T-helper 1 cell treated with Interleukin-12 subunit alpha and Interleukin-12 subunit beta and Interleukin-4 antibody, amounts not matched to agents 30 μg/mL and 1 μg/mL, for 36 hours (primary cell): Measurements from ENCODE around the gene QSOX2.

Experiments used
- H3K27ac Mint-ChIP-seq: one replicate; pipeline ENCODE4 v1.8.0; 2021; ENCODE audit warnings: mild to moderate bottlenecking, mixed read lengths
- H3K27me3 Mint-ChIP-seq: one replicate; pipeline ENCODE4 v1.8.0; 2021; ENCODE audit warnings: low read depth, mixed read lengths
- H3K36me3 Mint-ChIP-seq: one replicate; pipeline ENCODE4 v1.8.0; 2021; ENCODE audit warnings: low read depth, mixed read lengths
- H3K4me1 Mint-ChIP-seq: one replicate; pipeline ENCODE4 v1.8.0; 2021; ENCODE audit warnings: low read depth, mixed read lengths
- H3K4me3 Mint-ChIP-seq: one replicate; pipeline ENCODE4 v1.8.0; 2021; ENCODE audit warnings: mild to moderate bottlenecking, moderate library complexity, mixed read lengths
- H3K9me3 Mint-ChIP-seq: one replicate; pipeline ENCODE4 v1.8.0; 2021; ENCODE audit warnings: mixed read lengths

The QSOX2 gene

DNA sequence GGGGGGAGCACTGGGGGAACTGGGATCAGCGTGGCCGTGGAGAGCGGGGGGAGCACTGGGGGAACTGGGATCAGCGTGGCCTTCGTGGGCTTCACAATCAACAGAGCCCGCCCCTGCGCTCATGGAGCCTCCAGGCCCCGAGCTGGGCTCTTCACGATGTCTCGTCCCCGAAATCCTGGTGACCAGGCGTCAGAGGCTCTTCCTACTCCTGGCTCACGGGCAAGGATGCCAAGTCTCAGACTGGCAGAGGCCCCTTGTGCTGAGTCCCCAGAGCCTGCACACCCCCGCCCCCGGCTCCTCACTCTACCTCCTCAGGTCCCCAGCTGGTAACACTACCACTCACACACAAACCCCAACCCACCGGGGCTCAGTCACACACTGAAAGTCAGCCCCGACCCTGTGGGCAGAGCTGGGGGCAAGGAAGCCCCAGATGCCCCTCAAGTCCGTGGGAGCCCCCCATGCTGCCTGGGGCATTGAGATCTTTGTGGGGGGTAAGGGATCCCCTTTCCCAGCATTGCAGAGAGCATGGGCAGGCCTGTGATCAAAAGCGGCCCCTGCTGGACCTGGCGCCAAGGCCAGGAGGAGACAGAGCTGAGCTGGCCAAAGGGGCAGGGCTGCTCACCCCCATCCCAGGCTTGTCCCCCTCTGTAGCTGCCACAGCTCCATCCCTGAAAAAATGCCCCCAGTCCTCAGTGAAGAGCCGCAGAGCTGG lies 67.4 kb downstream of the QSOX2 start:
- H3K4me3 Mint-ChIP-seq, result no peak overlapping the region
- H3K4me1 Mint-ChIP-seq, result no peaks in the 10 kb centered on the region
- H3K9me3 Mint-ChIP-seq, result peaks cover 1% of the 10 kb centered on the region
- no peaks in the 10 kb centered on the region for H3K27me3 Mint-ChIP-seq
- no peaks in the 10 kb centered on the region for H3K36me3 Mint-ChIP-seq
- no peak overlapping the region for H3K27ac Mint-ChIP-seq

GRCh38 chr9:136177224-136177623 lies 68.4 kb downstream of the QSOX2 start:
- H3K27me3 Mint-ChIP-seq, result no peaks in the 10 kb centered on the region
- H3K9me3 Mint-ChIP-seq, result peaks cover 3% of the 10 kb centered on the region
- no peak overlapping the region for H3K27ac Mint-ChIP-seq

GRCh38 chr9:136175616-136176197 lies 69.9 kb downstream of the QSOX2 start:
- Mint-ChIP-seq H3K9me3 (peaks cover 3% of the 10 kb centered on the region), H3K4me1 (no peaks in the 10 kb centered on the region), H3K27ac (no peak overlapping the region), H3K27me3 (no peaks in the 10 kb centered on the region), H3K36me3 (no peaks in the 10 kb centered on the region), H3K4me3 (no peak overlapping the region)

More at GRCh38 chr9:136177224-136177623, 68.4 kb downstream of the QSOX2 start:
- no peaks in the 10 kb centered on the region for H3K4me1 Mint-ChIP-seq
- no peaks in the 10 kb centered on the region for H3K36me3 Mint-ChIP-seq
- H3K4me3 Mint-ChIP-seq, result no peak overlapping the region

GRCh38 chr9:136174779-136175615 lies 70.6 kb downstream of the QSOX2 start:
- Mint-ChIP-seq H3K27ac (no peak overlapping the region), H3K36me3 (no peaks in the 10 kb centered on the region), H3K4me3 (no peak overlapping the region), H3K4me1 (no peaks in the 10 kb centered on the region), H3K27me3 (no peaks in the 10 kb centered on the region), H3K9me3 (peaks cover 3% of the 10 kb centered on the region)

DNA sequence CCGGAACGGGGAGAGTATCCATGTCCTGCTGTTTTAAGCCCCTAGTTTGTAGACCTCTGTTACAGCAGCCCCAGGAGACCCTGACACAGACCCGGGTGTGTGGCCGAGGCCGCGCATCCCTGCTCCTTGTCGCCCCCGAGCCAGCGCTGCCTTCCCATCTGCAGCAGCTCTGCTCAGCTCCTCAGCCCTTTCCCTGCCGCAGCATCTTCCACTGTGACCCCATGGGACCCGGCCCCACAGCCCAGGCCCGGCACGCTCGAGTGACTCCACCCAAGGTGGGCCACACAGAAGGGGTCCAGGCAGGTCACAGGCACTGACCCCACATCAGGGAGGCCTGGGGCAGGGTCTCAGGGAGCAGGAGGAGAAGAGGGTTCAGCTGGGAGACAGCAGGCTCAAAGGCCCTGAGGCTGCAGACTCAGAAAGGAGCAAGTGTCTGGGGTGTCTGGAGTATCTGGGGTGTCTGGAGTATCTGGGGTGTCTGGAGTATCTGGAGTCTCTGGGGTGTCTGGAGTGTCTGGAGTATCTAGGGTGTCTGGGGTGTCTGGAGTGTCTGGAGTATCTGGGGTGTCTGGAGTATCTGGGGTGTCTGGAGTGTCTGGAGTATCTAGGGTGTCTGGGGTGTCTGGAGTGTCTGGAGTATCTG lies 71.8 kb downstream of the QSOX2 start:
- Mint-ChIP-seq H3K27ac (no peak overlapping the region), H3K27me3 (no peaks in the 10 kb centered on the region), H3K9me3 (peaks cover 3% of the 10 kb centered on the region), H3K36me3 (no peaks in the 10 kb centered on the region), H3K4me3 (no peak overlapping the region), H3K4me1 (no peaks in the 10 kb centered on the region)

DNA sequence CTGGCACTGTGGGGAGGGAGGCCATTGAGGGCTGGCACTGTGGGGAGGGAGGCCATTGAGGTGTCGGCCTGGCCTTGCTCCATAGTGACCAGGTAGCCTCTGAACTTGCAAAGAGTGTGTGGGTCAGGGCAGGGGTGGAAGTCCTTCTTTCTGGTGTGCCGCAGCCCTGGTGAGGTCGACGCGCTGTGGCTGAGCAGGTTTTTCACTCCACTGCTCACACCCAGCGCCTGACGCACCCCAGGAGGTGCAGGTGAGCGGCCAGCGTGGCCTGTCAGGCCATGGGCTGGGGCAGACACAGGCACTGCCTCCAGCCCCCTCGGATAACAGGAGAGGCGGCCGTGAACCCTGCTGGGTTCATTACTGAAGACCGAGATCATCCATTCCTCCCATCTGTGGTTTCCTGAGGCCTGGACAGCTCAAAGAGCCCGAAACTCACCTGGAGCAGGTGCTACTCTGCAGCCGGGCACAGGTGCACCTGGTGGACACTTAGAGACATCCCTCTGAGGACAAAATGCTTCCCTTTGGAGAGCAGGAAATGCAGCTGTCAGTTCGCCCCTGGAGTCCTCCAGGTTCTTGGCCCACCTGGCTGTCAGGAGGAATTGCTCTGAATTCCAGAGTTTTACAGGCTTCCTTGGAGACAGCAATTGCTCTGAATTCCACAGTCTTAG lies 73.1 kb downstream of the QSOX2 start:
- no peak overlapping the region for H3K27ac Mint-ChIP-seq
- H3K9me3 Mint-ChIP-seq, result peaks cover 3% of the 10 kb centered on the region
- no peak overlapping the region for H3K4me3 Mint-ChIP-seq
- no peaks in the 10 kb centered on the region for H3K27me3 Mint-ChIP-seq
- no peaks in the 10 kb centered on the region for H3K4me1 Mint-ChIP-seq
- H3K36me3 Mint-ChIP-seq, result no peaks in the 10 kb centered on the region

GRCh38 chr9:136171801-136172411 lies 73.7 kb downstream of the QSOX2 start:
- Mint-ChIP-seq H3K27me3 (no peaks in the 10 kb centered on the region), H3K27ac (no peak overlapping the region), H3K36me3 (no peaks in the 10 kb centered on the region), H3K4me3 (no peak overlapping the region), H3K4me1 (no peaks in the 10 kb centered on the region), H3K9me3 (peaks cover 3% of the 10 kb centered on the region)

DNA sequence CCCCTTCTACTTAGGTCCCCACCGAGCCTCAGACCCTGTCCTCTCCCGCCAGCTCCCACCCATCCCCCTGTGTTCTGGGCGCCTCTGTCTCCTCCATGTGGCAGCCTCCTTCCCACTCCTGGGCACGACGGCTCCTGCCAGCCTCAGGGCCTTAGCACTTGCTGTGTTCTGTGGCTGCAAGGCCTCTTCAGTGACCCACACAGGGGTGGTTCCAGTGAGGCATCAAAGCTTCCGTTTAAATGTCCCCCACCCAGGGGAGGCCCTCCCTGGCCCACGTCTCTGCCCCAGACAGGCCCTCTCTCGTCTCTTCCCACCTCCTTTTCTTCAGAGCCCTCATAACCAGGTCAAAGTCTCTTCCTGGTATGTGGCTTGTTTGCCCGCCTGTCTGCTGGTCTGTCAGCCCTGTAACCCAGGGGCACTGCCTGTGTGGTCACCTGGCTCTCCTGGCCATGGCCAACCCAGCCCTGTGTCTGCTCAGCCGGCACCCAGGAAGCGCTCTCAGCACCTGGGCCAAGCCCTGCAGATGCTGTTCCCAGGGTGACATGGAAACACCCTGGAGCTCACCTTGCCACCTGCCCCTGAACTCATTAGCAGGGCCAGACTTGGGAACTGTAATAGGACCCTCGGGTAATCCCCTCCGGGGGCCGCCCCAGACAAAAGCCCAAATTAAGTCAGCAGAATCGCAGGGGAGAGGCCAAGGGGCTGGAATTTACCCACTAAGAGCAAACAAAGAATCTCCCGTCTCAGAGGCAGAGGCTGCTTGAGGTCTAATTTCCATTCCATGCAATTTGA lies 74.4 kb downstream of the QSOX2 start:
- no peak overlapping the region for H3K4me3 Mint-ChIP-seq

GRCh38 chr9:136170006-136170901 lies 75.4 kb downstream of the QSOX2 start:
- Mint-ChIP-seq H3K4me3 (no peak overlapping the region), H3K4me1 (no peaks in the 10 kb centered on the region), H3K27ac (no peak overlapping the region), H3K27me3 (no peaks in the 10 kb centered on the region), H3K9me3 (peaks cover 3% of the 10 kb centered on the region), H3K36me3 (no peaks in the 10 kb centered on the region)

More for the DNA sequence above, 74.4 kb downstream of the QSOX2 start:
- no peaks in the 10 kb centered on the region for H3K36me3 Mint-ChIP-seq
- H3K9me3 Mint-ChIP-seq, result peaks cover 3% of the 10 kb centered on the region
- no peaks in the 10 kb centered on the region for H3K4me1 Mint-ChIP-seq
- no peak overlapping the region for H3K27ac Mint-ChIP-seq
- no peaks in the 10 kb centered on the region for H3K27me3 Mint-ChIP-seq

DNA sequence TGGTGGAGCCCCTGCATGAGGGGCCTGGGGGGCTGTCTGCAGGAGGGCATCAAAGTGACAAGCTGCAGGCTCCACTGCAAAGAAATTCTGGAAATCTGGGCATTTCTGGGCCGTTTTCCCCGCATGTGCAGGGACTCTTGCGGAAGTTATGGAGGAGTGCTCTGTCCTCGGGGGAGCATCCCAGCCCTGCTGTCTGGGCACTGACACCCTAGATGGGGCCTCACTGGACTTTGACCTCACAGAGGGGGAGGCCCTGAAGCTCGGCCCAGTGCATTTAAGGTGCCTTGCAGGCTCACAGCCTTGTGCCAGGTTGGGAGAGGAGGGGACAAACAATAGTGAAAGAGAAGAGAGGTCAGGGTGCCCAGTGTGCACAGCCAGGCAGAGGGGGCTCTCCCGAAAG lies 76.1 kb downstream of the QSOX2 start:
- Mint-ChIP-seq H3K36me3 (no peaks in the 10 kb centered on the region), H3K4me1 (no peaks in the 10 kb centered on the region), H3K27ac (no peak overlapping the region), H3K4me3 (no peak overlapping the region), H3K9me3 (peaks cover 3% of the 10 kb centered on the region), H3K27me3 (no peaks in the 10 kb centered on the region)

GRCh38 chr9:136163248-136163850 lies 82.3 kb downstream of the QSOX2 start:
- H3K27me3 Mint-ChIP-seq, result no peaks in the 10 kb centered on the region
- H3K4me1 Mint-ChIP-seq, result no peaks in the 10 kb centered on the region
- H3K36me3 Mint-ChIP-seq, result no peaks in the 10 kb centered on the region
- no peak overlapping the region for H3K4me3 Mint-ChIP-seq
- H3K27ac Mint-ChIP-seq, result no peak overlapping the region
- H3K9me3 Mint-ChIP-seq, result no peaks in the 10 kb centered on the region

GRCh38 chr9:136160995-136161610 lies 84.5 kb downstream of the QSOX2 start:
- H3K27ac Mint-ChIP-seq, result no peak overlapping the region
- H3K4me1 Mint-ChIP-seq, result no peaks in the 10 kb centered on the region
- H3K36me3 Mint-ChIP-seq, result no peaks in the 10 kb centered on the region
- H3K9me3 Mint-ChIP-seq, result no peaks in the 10 kb centered on the region
- no peak overlapping the region for H3K4me3 Mint-ChIP-seq
- no peaks in the 10 kb centered on the region for H3K27me3 Mint-ChIP-seq
